ENCODE results near the gene FHIP1B.

The FHIP1B gene

DNA sequence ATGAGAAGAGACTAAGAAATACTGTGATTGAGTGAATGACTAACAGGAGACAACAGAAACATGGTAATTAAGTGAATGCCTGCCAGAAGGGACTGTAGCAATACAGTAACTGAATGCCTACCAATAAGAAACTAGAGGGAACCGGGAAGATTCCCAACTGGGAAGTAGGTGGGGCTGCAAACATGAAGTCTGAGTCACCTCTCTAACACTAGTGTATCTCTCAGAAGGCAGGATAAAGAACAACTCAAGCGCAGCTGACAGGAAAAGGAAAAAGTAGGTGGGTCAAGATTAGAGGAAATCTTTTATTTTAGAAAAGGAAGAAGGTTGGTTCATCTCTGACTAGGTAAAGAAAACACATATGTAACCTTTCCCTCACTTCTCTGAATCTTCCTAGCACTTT is 15.1 kb downstream of the FHIP1B start:
- TF ChIP-seq, protein P1, sequence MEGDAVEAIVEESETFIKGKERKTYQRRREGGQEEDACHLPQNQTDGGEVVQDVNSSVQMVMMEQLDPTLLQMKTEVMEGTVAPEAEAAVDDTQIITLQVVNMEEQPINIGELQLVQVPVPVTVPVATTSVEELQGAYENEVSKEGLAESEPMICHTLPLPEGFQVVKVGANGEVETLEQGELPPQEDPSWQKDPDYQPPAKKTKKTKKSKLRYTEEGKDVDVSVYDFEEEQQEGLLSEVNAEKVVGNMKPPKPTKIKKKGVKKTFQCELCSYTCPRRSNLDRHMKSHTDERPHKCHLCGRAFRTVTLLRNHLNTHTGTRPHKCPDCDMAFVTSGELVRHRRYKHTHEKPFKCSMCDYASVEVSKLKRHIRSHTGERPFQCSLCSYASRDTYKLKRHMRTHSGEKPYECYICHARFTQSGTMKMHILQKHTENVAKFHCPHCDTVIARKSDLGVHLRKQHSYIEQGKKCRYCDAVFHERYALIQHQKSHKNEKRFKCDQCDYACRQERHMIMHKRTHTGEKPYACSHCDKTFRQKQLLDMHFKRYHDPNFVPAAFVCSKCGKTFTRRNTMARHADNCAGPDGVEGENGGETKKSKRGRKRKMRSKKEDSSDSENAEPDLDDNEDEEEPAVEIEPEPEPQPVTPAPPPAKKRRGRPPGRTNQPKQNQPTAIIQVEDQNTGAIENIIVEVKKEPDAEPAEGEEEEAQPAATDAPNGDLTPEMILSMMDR (IDR thresholded peaks at IDR 0.05; ENCODE audit: low read depth, low read length, missing control alignments): no peak
- H3K4me3 ChIP-seq (ENCODE audit: low read depth, low read length): no peak overlapping the region
- DNase-seq (ENCODE audit: low read depth): peak; percentile 80
- in situ Hi-C loops (cut with HindIII; ENCODE audit: low sequenced_read_pairs): no loop called here

DNA sequence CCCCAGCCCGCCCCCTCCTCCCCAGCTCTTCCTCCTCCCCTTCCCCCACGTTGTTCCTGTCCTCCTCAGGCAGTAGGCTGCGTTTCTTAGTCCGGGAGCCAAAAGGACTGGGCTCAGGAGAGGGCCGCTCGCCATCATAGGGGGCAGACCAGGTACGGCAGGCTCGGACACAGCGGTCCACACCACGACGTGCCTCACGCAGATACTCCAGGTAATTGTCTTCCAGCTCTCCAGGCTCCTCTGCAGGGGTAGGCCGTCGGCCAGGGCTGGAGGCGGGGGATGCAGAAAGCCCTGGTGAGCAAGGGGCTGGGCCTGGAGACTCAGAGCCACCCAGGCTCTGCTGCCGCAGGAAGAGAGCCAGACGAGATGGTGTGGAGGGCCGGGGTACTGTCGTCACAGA is 16.7 kb downstream of the FHIP1B start:
- DNase-seq (ENCODE audit: low read depth): no peak
- in situ Hi-C loops (cut with HindIII; ENCODE audit: low sequenced_read_pairs): no loop called here
- H3K4me3 ChIP-seq (ENCODE audit: low read depth, low read length): no peak overlapping the region
- TF ChIP-seq, protein P1 (IDR thresholded peaks at IDR 0.05; ENCODE audit: low read depth, low read length, missing control alignments): no peak

DNA sequence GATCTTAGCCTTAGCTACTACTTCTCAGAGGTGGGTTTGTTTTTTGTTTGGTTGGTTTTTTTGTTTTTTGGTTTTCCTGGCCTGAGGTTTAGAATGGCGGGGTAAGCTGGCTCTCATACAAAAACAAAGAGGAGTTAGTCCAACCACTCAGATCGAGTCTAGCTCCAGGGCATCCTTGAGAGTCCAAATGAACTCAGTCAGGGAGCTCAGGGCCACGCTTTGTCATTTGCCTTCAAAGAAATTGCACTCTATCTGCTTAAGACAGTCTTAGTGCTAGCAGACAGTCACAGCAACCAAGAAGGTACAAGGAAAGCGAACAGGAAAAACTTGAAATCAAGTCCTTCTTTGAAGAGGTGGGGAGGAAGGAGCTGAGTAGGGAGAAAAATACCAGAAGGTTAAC is 17.9 kb downstream of the FHIP1B start:
- TF ChIP-seq, protein P1 (IDR thresholded peaks at IDR 0.05; ENCODE audit: low read depth, low read length, missing control alignments): no peak
- in situ Hi-C loops (cut with HindIII; ENCODE audit: low sequenced_read_pairs): no loop called here
- no peak for DNase-seq (ENCODE audit: low read depth)
- H3K4me3 ChIP-seq (ENCODE audit: low read depth, low read length): no peak overlapping the region

DNA sequence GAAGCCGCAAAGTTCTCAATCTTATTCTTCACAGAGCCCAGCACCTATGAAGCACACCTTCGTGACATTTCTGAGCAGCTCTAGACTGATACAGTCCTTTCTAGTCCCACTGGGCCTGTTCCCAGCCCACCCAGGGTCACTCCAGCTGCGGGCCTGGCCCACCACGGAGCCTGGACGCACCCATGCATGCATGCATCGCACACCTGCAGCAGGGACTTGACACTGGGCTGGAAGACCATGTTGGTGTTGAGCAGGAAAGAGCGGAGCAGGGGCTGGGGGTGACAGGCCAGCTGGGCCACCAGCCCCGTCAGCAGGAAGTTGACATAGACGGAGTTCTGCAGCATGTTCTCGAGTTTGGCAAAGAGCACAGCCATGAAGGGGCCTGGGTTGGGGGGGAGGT is 19.9 kb downstream of the FHIP1B start:
- DNase-seq (ENCODE audit: low read depth): no peak
- in situ Hi-C loops (cut with HindIII; ENCODE audit: low sequenced_read_pairs): no loop called here
- TF ChIP-seq, protein P1 (IDR thresholded peaks at IDR 0.05; ENCODE audit: low read depth, low read length, missing control alignments): no peak
- H3K4me3 ChIP-seq (ENCODE audit: low read depth, low read length): no peak overlapping the region

DNA sequence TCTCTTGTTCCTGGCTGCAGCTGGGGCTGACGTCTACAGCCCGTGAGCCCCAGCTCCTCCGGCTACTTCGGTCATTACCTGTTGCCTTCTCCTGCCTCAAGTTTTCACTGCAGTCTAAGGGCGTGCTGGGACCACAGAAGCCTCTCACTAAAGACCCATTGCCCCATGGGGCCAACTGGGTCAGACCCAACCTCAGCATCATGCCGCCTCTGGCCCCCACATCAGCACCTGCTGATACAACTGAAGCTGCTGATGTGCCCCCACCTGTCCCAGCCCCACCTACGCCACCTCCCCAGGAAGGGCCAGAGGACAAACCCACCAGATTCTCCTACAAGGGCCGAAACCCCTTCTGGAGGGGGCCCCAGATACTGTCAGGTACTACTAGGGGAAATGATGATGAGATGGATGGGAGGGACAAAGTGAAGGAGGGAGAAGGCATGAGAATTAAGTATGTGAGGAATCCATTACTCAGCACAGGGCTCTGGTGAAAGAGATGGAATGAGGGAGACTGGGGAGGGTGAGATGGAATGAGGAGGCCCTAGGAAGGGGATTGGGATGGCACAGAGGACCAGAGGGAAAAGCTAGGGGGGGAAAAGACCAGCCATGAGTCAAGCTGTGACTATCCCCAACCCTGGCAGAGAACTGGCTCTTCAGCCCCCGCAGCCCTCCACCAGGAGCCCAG is 24.0 kb downstream of the FHIP1B start:
- TF ChIP-seq, protein P1 (IDR thresholded peaks at IDR 0.05; ENCODE audit: low read depth, low read length, missing control alignments): no peak
- H3K4me3 ChIP-seq (ENCODE audit: low read depth, low read length): no peak overlapping the region
- in situ Hi-C loops (cut with HindIII; ENCODE audit: low sequenced_read_pairs): no loop called here
- DNase-seq (ENCODE audit: low read depth): no peak

DNA sequence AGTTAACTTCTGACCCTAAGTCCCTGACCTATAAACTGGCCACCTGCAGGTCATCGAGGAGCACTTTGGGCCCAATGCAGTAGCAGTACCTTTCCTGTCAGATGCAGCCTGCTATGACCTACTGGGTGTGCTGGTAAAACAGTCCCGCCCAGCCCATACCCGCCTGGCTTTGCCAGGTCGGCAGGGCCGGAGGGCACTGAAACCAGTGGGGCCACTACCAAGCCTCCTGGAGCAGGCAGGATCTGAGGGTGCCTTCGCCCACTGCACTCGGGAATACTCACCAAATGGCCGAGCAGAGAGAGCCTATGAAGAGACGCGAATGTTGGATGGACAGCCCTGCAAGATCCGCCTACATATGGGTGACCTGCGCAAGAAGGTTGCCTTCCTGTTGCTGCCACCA is 24.6 kb downstream of the FHIP1B start:
- no peak for DNase-seq (ENCODE audit: low read depth)
- TF ChIP-seq, protein P1 (IDR thresholded peaks at IDR 0.05; ENCODE audit: low read depth, low read length, missing control alignments): no peak
- H3K4me3 ChIP-seq (ENCODE audit: low read depth, low read length): no peak overlapping the region
- in situ Hi-C loops (cut with HindIII; ENCODE audit: low sequenced_read_pairs): no loop called here
